GM19351 (cell line): ENCODE measurements around the gene HOXD4.

ENCODE experiments used
- ATAC-seq: cut with Tn5 transposase; IDR thresholded peaks from one replicate; pipeline ENCODE4 v1.9.1; 2021; ENCODE audit warnings: mild to moderate bottlenecking, moderate library complexity; ENCODE audit not compliant: unreplicated experiment

The HOXD4 gene

GRCh38 chr2:176156807-176157498, 5.6 kb downstream of the HOXD4 start, which contains the start of gene HOXD3:
TSS of gene HOXD3 (plus strand) at chr2:176157307. CDS start at chr2:176169115, 11,808 bp downstream.
- ATAC-seq: no peak

DNA sequence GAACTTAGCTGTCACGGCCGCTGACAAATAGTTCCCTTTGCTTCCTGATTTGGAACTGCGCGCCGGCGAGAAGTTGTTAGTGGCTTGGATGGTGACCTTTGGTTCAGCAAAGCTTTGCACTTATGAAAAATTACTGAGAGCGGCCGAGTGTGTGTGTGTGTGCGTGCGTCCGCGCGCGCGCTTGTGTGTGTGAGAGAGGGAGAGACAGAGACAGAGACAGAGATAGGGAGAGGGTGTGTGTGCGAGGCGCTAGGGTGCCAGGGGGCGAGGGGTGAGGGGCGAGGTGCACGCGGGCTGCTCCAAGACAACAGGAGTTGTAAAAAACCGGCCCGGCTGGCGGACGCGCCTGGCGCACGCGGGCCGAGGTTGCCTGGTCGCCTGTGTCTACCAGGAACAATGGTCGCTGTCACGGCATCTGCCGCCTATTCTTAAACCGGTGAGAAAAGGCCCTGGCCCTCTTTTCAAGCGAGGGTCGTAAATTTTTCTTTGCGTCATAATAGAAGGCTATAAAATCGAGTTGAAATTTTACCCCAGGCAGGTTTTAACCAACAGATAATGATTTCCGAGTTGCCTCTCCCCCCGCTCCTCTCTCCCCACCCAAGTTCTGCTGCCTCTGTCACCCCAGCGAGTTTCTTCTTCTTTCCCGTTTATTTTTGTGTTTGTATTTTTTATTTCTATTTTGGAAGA, 6.3 kb downstream of the HOXD4 start:
- no peak for ATAC-seq

- no peak for ATAC-seq
These were observed 6.8 kb downstream of the HOXD4 start for GRCh38 chr2:176158186-176158591.

- ATAC-seq: no peak
These were observed 7.7 kb downstream of the HOXD4 start for GRCh38 chr2:176158855-176159662.

GRCh38 chr2:176159663-176160250, 8.4 kb downstream of the HOXD4 start:
- no peak for ATAC-seq

- ATAC-seq: no peak
These were observed 9.1 kb downstream of the HOXD4 start for GRCh38 chr2:176160251-176160985.

GRCh38 chr2:176160986-176161824, 9.9 kb downstream of the HOXD4 start:
- no peak for ATAC-seq

DNA sequence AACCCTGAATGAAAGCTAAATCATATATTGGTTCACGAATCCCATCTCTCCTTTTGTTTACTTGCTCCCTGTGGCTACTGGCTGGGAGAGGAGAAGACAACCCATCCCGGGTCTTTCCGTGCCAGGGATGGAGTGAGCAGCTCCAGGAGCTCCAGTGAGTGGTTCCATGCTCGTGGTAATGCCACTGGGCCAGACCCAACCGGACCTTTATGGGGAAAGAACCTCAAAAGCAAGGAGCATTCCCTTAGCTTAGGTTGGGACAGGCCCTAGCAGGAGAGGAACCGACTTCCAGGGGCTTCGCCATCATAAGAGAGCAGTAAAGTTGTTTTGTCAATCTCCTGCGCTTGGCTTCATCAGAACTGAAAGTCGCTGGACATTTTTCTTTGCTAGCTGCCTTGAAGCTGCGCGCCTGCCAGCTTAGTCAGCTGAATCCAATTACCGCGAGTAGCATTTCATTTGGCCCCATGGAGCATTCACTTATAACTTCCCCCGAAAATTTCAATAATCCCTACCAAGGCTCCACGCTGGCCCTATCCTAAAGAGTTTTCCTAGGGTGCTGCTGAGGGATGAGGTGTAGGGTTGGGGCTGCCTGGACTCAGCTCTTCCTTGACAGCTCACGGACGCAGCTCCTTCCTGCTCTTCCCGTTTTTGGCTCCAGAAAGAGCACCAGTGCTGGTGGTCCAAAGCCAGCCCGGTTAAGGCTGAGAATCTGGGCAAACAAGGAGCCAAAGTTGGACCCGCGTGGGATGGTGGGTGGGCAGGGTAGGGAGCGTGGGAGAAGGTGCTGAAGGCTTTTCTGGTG, 10.7 kb downstream of the HOXD4 start:
- ATAC-seq: no peak

DNA sequence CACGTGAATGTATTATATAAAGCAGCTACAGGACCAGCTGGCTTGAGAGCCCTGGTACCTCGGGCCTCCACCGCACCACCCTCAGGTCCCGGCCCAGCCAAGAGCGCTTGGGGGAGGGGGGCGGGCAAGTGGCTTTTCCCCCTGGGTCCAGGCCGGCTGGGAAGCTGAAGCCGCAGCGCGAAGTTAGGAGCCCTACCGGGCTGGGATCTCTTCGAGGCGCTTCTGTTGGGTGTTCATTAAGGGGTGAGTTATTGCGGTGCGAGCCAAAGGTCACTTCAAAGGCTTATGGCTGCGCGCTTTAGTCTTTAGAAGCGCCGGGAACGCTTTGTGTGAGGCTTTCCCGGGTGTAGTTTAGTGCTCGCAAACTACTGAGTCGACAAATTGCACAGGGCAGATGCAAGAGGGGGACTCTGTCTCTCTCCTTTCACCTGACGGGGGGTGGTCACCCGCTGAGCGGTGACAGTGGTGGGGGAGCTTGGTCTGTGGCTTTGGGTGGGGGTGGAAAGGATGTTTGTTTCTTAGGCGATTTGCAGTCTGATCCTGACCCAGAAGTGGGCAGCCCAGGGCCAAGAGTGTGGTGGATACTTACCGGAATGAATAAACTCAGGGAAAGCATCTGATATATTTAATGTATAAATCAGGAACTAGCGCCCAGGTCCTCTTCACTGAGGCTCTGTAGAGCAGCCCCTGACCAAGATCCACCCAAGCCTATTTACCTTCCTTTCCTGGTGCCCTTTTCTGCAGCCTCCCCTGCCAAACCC, 11.7 kb downstream of the HOXD4 start:
- ATAC-seq: no peak

DNA sequence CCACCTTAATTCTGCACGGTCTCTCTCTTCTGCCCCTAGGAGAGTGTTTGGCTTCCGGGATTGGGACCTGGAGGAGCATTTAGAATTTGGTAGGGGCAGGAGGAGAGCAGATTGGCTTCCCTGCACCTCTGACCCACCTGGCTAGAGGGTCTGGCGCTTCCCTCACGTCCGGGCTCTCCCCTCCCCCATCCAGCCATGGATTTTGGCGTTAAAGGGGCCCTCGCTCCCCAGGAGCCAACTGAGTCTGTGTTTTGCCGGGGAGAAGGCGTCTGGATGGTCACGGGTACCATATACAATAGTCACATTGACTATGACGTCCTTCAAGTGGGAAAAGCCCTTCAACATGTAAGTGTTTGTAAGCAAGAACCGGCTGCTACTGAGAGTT, 12.3 kb downstream of the HOXD4 start:
- no peak for ATAC-seq

GRCh38 chr2:176164201-176164600, 12.9 kb downstream of the HOXD4 start:
- ATAC-seq: no peak

DNA sequence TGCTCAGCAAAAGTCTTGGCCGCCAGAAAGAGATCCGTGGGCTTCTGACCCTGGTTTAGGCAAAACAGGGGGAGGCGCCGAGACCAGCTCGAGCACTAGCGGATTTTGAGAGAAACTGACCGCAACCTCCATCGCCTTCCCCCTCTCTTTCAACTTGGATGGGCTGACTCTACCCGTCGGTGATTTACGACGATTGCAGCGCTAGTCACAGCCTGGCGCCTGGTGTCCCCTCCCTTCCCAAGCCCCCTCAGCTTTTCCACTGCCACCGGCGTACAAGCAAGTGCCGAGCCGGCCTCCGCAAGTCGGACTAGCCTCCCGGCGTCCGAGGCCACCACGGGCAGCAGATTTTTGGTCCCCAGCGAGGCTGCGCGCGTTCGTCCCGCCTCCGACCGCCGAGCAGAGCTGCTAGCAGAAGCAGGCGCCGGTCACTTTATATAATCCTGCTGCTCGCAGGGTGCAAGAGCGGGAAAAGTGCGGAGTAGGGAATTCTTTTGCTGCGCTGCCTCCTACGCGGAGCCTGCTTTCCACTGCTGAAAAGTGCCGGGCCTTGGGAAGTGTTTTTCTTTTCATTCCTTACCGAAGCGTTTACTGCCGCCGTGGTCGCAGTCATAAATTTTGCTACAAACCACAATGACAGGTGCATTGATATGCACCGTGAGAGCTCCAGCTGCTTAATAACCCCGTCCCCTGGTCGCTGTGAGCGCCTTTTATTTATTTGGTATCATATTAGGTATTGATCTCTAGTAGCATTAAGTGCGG, 13.4 kb downstream of the HOXD4 start:
- no peak for ATAC-seq

DNA sequence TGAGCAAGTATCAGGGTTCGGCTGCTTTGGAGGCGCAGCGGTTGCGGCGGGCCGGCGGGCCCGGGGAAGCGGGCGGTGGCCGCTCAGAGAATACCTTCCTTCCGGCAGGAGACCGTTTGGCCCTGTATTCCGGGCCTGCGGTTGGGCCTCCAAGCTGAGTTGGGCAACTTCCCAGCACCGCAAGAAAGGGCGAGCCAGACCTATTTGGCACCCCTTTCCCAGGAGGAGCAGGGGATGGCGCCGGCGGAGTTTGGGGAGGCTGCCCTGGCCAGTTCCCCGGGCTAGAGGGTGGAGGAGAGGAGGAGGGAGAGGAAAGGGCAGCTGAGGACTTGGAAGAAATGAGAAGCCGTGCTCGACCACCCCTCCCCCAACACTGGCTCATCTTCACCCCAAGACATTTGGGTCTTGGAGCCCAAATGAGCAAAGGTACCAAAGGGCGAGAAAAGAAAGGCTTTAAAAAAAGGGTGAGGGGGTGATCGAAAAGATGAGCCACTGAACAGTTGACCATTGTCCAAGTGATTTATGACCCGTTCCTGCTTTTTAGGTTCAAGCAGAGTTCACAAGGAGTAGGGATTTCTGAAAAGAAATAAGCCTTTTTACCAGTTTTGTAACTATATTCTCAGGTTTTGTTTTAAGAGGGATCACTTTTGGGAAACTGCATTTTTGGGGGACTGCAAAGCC, 14.2 kb downstream of the HOXD4 start:
- ATAC-seq: no peak

DNA sequence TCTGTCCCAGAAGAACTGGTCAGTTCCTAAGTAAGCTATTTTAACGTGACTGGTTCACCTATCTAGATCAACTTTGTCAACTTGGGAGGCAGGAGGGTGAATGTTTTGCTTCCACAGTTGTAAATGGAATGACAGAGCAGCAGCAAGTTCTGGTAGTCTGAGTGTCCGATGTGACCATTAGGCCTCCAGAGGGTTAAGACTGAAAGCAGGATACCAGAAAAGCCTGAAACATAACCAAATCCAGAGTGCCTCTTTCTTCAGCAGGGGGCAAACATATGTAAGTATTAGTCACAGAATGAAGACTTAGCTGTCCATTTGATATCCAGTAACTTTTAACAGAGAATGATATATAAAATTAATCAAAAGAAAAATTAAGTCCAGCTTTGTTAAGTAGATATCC, 14.9 kb downstream of the HOXD4 start:
- ATAC-seq: no peak

DNA sequence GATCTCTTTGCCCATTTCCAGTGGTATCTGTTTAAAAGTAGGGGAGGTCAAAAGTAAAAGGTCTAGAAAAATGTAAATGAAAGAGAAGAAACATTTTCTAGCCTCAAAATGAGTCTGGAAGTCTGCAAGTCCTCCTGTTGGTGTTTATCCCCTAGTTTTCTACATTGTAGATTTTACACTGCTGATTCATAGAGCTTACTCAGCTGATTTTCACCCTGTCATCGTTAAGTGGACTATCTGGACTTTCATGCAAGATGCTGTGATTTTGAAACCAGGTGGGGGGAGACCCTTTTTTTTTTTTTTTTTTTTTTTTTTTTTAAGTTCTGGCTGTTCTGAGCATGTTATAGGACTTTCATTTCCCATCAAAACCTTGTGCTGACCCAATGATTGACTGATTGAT, 16.0 kb downstream of the HOXD4 start:
- no peak for ATAC-seq

DNA sequence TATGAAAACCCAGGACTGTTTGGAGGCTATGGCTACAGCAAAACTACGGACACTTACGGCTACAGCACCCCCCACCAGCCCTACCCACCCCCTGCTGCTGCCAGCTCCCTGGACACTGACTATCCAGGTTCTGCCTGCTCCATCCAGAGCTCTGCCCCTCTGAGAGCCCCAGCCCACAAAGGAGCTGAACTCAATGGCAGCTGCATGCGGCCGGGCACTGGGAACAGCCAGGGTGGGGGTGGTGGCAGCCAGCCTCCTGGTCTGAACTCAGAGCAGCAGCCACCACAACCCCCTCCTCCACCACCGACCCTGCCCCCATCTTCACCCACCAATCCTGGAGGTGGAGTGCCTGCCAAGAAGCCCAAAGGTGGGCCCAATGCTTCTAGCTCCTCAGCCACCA, 17.8 kb downstream of the HOXD4 start:
- ATAC-seq: no peak

GRCh38 chr2:176169711-176170110, 18.4 kb downstream of the HOXD4 start:
- ATAC-seq: no peak
